GM21423 (cell line): ENCODE measurements around the gene PRXL2A.
A peak's percentile ranks its signal among the peaks of the same experiment; 100 is the strongest.
"Not testable (repeated sequence)": the region's sequence is repeated elsewhere in the genome, so short reads cannot be mapped to it uniquely, and the experiment has no call there.

ENCODE experiments used
- ATAC-seq: cut with Tn5 transposase; IDR thresholded peaks from one replicate; pipeline ENCODE4 v1.9.1; 2021; ENCODE audit warnings: mild to moderate bottlenecking, moderate library complexity; ENCODE audit not compliant: unreplicated experiment

Gene PRXL2A

DNA sequence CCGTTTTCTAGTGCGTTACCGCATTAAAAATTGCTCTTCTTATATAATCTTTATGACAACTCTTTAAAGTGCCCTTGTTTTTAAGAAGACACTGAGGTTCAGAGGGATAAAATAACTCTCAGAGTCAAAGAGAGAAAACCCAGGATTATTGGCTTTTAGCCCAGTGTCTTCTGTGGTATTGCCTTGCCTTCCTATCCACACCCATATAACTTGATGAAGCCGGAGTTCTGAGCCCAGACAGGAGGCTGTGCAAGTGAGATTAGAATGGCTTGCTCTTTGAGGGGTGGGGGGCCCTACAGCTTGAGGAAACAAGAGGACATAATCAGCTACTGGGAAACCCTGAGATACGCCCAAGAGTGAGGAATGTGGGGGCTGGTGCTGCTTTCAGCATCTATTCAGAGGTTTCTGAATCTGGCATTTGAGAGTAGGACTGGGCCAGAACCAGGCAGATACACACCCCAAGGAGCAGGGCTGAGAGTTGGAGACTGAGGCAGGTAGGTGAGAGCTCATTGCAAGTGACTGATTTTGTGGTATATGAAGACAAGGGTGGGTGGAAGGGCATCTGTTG is 2.3 kb downstream of the PRXL2A start:
- ATAC-seq, result no peak

DNA sequence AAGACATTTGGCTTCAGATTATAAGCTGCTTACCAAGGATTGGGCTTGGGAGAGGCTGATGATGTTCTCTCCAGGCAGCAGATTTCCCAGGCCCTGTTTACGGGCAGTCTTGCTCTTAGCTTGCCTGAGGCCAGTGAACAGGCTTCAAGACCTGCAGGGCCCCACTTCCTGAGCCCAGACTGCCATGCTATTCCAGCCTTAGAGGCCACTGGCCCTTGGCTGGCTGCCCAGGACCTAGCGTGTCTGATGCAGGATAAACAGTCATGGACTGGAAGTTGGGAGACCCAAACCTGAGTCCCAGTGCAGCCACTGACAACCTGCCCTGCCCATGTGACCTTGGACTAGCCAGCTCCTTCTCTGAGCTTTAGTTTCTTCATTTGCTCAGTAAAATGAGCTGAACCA is 2.9 kb downstream of the PRXL2A start:
- no peak for ATAC-seq

DNA sequence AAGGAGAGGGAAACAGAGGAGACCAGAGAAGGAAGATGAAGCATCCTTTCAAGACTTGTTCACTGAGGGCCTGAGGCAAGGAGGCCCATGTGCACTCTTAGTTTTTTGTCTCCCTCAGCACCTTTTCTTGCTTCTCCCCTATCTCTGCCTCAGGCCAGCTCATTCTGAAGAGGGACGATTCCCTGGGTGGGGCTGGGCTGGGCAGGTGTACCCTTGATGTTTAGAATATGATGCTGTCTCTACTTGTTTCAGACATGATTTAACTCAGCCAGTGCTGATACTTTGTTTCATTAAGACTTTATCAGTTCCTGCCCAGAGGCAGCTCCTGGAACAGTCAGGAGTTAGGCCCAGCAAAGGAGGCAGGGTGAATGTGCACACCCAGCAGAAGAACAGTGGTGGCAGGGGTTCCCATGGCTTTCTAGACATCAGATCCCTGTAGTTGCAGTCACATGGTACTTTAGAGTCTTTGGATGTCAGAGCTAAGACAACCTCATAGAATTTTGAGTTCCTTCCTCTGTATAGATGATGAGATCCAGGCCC is 3.4 kb downstream of the PRXL2A start:
- no peak for ATAC-seq

DNA sequence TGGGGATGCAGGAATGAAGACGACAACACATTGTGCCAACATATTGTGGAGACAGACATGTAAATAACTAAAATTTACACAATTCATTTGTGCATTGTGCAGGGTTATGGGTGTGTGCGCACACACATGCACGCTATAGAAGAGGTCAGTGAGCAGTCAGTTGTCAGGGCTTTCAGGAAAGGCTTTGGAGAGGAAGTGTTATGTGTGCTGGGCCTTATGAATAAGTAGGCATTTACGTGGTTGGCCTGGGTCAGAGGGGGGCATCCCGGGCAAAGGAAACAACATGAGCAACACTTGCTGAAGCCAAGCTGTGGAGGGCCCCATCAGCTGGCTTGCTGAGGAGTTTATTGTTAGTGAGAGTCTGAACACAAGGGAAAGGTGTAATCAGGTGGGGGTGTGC is 4.1 kb downstream of the PRXL2A start:
- no peak for ATAC-seq

DNA sequence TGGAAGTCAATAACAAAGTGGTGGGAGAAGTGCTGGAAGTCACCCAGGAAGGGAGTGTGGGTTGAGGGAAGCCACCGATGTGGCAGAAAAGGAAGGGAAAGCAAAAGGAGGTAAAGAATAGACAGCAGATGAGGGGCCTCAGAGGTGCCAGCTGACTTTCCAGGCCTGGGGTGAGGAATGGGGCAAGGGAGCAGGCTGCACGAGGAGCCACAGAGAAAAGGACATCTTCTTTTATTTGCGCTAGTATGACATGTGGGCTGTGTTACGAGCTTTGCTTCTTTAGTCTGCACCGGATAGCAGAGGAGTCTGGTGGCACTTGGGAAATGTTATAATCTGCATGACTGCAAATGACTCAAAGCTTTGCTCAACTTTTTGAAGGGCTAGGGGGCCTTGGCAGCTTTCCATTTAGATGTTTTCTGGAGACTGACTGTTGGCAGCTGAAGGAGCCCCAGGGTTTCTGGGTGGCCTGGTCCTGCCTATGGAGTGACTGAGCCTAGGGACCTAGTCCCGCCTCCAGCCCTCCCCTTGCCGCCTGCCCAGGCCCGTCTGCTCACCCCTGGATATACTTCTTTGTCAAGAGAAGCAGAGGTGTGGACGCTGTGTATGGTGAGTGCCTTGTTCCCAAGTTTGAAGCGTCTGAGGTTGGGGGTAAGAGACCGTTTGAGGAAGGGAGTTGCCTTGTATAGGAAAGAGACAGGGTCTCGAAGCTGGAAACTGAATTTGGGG is 5.1 kb downstream of the PRXL2A start:
- no peak for ATAC-seq

DNA sequence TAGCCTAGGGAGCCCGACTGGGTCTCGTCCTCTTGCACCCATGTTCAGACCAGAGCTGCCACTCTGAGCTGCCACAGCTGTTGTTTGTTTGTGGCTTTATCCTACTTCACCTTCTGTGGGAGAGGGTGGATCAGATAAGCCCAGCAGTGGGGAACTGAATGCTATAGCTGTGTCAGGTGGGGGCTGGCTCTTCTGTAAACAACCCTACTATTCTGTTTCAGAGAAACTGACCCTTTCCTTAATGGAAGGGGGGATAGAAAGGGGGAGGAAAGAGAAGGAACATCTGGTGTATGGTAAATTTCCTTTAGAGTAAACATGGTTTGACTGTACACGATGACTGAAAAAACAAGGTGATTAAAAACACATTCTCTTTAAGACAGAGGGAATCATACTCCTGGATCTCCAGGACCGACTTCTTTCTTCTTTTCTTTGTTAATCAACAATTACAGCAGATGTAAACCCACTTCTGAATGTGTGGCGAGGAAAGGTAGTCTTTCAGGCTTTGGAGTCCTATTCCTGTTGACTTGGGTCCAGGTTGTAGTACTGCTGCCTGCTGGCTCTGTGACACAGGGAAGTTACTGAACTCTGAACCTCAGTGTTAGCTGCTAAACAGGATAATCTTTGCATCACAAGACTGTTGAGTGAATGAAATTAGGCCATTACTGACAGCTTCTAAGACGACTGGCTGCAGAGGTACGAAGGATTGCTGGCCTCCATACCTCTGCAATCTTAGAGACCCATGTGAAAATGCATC is 6.0 kb downstream of the PRXL2A start:
- ATAC-seq, result no peak

DNA sequence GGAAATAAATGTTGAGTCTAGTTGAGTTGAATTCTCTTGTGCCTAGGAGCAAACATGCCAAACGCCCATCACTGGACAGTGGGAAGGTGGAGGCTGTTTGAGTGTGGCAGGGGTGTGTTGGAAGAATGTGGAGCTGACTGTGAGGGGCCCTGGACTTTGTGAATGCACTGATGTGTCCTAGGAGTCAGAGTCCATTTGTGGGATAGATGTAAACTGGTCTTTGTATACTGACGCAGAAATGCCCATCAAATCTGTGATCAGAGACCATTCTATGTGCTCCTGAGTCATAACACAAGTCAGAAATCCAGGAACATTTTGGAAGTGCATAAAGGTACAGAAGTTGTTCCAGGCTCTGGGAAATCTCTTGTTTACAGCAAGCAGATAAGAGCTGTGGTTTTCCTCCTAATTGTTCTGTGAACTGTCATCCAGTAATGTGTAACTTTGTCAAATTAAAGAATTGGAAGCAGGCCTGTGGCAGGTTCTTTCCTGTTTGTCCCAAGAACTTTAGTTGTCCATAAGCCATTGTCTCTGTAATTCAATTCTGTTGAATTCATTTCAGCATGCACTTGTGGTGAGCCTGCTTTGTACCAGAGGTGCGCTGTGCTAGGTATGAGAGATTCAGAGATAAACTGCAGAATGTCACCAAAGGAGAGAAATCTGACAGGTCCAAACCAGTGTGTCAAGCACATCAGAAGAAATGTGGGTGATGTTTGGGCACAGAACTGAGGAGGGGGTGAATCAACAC is 7.6 kb downstream of the PRXL2A start:
- ATAC-seq, result no peak

DNA sequence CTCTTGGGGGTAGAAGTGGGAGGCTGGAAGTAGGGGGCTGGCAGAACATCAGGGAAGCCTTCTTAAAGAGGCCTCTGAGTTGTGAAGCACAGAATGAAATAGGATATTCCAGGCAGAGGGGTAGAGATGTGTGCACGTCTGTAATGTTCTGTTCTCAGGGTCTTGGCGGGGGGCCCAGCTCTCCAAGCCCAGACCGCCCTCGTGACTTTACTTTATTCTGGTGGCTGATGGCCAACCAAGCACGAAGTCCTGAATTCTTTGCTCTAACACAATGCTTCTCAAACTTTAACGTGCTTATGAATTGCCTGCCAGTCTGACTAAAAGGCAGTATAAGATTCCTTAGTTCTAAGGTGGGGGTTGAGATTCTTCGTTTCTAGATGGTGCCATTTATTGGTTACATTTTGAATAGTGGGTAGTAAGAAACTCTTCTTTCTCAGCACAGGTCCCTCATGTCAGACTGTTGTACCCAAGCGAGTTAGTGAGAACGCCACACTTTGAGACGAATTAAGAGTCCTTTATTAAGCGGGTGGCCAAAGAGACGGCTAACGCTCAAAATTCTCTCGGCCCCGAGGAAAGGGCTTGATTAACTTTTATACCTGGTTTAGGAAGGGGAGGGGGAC is 8.2 kb downstream of the PRXL2A start:
- ATAC-seq, result no peak

DNA sequence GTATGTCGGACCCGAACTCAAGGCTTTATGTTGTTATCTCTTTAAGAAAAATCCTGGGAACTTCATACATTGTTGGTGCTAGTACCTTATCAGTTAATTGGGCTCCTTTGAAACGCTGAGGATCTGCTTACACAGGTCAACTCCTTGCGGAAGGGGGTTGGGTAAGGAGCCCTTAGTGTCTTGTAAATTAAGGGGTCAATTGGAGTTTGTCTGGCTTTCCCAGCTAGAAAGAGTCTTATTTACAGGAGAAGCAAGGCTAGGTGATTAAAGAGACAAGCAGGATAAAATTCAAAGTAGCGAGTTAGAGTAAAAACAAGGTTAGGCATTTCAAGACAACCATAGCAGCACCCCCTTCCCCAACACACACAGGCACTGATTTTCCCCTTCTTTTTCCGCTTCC is 8.9 kb downstream of the PRXL2A start:
- not testable (repeated sequence) for ATAC-seq

DNA sequence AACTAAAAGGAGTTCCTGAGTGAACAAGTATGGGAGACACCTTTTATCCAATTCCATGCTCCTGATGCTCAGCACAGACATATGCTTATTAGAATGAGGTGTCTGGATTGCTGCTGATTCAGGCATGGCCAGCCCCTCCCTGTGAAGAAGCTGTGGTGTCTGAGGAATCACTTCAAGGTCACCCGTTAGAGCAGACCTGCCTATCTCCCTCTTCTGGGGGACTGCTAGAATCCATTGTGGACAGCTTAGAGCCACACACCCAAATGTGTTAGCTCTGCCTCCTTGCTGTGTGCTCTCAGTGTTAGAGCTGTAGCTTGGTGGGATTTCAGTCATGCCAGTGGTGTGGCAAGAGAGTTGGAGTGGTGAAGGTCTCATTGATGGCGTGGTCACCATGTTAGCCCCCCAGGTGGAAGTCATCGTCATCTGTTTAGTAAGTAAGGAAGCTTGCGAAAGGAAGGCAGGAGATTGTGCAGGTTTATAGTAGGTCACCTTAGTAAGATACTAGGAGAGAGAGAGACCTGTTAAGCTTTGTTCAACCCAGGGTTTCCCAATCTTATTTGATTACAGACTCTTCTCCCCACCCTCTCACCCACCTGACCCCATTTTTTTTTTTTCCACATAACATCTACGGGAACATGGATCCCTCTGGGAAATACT is 12.8 kb downstream of the PRXL2A start:
- peak; percentile 18 for ATAC-seq

DNA sequence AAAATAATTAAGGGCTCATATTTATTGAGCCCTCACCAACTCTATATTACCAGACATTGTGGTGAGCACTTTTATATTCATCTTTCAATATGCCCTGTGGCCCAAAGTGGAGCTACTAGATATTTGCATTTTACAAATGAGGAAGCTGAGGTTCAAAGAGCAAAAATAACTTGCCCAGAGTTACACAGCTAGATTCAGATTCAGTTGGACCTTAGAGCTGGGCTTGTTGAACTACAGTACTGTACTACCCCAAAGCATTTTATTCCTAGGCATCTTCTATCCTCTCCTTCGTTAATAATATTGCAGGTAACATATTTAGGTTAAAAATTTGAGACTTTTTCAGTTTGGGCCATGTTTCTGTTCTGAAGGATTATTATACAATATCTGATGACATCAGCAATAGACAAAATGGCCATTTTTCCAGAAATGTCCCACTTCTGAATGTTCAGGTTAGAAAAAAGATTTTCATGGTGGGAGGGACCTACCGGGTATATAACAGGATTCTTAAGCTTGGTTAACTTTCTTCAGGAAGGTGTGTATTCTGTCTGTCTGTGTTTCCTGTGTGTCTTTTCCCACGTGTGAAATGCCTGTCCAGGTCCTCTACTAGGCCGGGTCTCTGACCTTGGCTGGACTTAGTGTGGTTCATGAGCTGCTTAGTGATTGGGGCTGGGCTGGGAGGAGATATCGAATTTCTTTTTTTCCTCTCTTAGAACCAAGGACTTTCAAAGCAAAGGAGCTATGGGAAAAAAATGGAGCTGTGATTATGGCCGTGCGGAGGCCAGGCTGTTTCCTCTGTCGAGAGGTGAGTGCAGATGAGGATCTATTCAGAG is 13.6 kb downstream of the PRXL2A start:
- ATAC-seq, result peak; percentile 92

DNA sequence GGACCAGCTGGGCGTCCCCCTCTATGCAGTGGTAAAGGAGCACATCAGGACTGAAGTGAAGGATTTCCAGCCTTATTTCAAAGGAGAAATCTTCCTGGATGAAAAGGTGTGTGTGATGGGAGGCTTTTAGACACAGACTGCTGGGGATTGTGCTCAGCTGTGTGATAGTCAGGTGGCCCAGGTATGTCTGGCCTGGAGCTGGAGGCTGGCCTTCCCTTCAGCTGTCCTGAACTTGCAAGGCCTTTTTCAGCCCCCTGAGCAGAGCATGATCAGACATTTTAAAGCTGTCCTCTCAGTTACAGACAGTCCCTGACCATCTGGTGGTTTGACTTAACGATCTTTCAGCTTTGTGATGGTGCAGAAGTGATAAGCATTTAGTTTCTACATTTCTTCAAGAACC is 17.6 kb downstream of the PRXL2A start:
- ATAC-seq, result no peak

DNA sequence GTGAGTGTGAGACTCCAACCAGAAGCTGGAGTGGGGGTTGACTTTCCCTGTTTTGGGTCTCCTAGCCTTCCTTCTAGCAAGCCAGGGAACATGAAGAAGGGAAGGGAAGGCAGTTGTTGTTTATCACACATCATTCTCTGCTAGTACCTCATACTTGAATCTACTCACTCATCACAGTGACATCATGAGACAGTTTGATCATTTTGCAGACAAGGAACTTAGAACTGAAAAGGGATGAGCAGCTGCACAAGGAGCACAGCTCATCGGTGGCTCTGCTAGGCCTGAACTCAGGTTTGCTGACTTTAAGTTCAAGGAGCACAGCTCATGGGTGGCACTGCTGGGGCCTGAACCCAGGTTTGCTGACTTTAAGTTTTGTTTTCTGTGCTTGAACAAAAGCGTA is 19.2 kb downstream of the PRXL2A start:
- no peak for ATAC-seq

DNA sequence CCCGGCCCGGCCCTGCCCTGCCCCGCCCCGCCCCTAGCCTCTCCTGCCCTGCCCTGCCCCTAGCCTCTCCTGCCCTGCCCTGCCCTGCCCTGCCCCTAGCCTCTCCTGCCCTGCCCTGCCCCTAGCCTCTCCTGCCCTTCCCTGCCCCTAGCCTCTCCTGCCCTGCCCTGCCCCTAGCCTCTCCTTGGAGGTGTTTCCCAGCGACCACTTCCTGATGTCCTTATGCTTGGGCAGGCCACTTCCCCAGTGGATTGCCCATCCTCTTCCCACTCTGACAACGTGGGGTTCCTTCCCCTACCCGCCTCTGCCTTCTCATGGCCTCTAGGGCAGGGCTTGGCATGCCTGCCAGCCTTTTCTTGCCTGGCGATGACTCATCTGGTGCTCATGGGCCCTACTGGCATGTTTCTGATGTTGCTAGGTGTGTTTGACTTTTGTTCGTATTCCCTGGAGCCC is 21.2 kb downstream of the PRXL2A start:
- no peak for ATAC-seq

DNA sequence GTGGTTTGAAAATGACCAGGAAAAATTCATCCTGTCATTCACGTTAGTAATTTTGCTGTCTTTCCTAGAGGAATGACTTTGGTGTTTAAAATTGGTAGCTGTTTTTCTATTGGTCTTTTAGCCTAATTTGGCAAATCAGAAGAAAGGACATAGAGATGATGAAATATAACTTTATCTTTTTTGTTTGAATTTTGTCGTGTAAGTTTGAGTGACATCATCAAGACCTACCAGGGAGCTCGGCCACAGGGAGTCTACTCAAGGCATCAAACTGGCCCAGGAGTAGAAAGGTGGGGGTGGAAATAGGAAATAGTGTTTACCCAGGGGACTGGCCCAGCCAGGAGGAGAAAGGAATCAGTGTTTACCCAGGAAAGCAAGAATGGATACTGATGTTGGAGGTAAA is 24.8 kb downstream of the PRXL2A start:
- ATAC-seq, result no peak

DNA sequence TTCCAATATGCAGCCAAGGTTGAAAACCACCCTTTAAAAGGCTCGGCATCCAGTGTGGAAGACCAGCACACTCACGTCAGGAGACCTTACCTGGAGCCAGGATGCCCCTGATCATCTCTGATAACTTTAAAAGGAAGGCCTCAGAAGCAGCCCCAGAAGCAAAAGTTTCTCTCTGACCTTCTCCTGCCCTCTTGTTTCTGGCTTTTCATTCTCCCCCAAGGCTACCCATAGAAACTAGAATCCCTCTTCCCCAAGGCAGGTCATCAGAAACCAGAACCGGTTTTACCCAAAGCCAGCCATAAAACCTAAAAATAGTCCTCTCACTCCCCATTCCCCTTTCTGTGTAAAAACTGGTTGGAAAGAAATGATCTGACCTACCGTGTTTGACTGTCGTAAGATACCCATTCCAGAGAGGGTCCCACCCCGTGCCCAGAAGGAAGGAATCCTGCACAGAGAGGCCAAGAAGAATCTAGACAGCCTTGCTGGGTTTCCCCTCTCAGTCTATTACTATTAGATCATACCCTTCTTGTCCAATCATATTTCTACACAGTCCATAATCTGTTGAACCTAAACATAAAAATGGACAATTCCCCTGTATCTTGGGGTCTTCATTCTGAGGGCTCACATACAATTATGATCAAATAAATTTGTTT is 28.2 kb downstream of the PRXL2A start:
- no peak for ATAC-seq

DNA sequence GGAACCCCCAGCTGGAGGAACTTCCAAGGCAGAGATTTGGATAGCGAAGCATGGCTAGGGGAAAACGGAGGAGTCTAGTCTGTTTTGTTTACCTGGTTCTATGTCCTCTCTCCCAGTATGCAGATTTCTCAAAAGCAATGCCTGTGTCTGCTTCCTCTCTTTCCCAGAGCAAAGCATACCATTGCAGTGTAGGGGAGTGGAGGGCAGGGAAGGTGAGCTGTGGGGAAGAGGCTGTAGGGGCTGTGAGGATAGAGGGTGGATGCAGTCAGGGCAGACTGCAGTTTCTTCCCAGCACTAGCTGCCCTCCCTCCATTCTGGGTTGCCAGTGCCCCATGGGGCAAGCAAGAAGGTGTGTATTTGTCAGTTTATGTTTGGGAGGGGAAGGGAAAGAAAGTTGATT is 28.9 kb downstream of the PRXL2A start:
- no peak for ATAC-seq

DNA sequence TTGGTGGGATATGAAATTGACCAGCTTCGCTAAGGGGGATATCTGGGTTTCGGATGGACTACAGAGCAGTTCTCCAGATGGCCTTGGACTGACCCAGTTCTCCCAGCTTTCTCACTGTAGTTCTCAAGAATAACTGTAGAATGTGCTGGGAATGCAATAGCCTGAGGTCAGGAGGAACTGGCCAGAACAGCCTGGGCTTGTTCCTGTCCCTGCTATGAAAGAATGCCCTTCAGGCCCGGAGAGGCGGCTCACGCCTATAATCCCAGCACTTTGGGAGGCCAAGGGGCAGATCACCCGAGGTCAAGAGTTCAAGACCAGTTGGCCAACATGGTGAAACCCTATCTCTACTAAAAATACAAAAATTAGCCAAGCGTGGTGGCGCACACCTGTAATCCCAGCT is 33.5 kb downstream of the PRXL2A start:
- no peak for ATAC-seq

DNA sequence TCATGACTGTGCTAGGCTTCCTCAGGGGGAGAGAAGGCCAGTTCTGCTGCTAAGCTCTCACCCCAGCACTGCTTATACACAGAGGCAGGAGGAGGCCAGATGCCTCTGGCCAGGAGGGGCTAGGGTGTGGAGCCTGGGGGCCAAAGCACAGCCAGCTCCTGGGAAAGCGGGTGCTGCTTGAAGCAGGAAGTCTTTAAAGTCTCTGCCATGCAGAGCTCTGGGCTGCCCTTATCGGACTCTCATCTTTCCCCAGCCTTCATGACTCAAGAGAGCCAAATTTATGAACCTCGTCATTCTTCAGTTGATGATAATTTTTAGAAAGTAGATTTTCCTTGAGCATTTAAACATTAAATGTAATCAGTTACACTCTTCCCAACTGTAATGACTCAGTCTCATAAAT is 34.5 kb downstream of the PRXL2A start:
- no peak for ATAC-seq
